Transverse colon (tissue), 4 donors: Measurements from ENCODE around the gene PDE3B. TPM values are rescaled to one million over a fixed set of nuclear protein-coding genes. Genes with fewer than 3 reads are reported as not detected.
A peak's percentile ranks its signal among the peaks of the same experiment; 100 is the strongest.
"Not testable (repeated sequence)": the region's sequence is repeated elsewhere in the genome, so short reads cannot be mapped to it uniquely, and the experiment has no call there.

Experiments used
- DNase-seq: peaks from one replicate; pipeline ENCODE4 v3.0.0-alpha.2; 2019
- H3K27ac ChIP-seq, 4 donors: fragments of 200-600 bp; sonication (generic); 2 replicates each; pipeline ENCODE4 v1.5.1; 2016 to 2018; ENCODE audit warnings: inconsistent platforms in 4 of 4
- H3K27me3 ChIP-seq: fragments of 200-600 bp; sonication (generic); 2 replicates; pipeline ENCODE4 v1.5.1; 2017; ENCODE audit warnings: inconsistent platforms
- H3K36me3 ChIP-seq, 4 donors: fragments of 200-600 bp; sonication (generic); 2 replicates each; pipeline ENCODE4 v1.5.1; 2017 to 2019; ENCODE audit warnings: inconsistent platforms in 4 of 4
- H3K4me1 ChIP-seq, 4 donors: fragments of 200-600 bp; sonication (generic); 2 replicates each; pipeline ENCODE4 v1.5.1; 2017 to 2020; ENCODE audit warnings: inconsistent platforms in 4 of 4
- H3K4me3 ChIP-seq, 4 donors: fragments of 200-600 bp; sonication (generic); 1 replicate in 1 of 4; 2 replicates in 3 of 4; pipeline versions ENCODE4 v1.5.1 to v1.6.1; 2017 to 2019; ENCODE audit warnings: inconsistent platforms in 4 of 4
- H3K9me3 ChIP-seq, 2 donors: fragments of 200-600 bp; sonication (generic); 2 replicates each; pipeline ENCODE4 v1.5.1; 2017 to 2019; ENCODE audit warnings: inconsistent platforms in 2 of 2
- CTCF ChIP-seq, 5 experiments: fragments of 200-600 bp in 3 of 5; fragments of 450-650 bp in 2 of 5; sonication (generic) in 3 of 5; IDR thresholded peaks; 1 replicate in 2 of 5; 2 replicates in 3 of 5; pipeline ENCODE4 v1.5.1; 2016 to 2017; ENCODE audit warnings: antibody characterized with exemption in 5 of 5, inconsistent platforms in 3 of 5, mild to moderate bottlenecking in 2 of 5, moderate library complexity in 1 of 5
- EP300 ChIP-seq: sonication (generic); formaldehyde crosslinking; IDR thresholded peaks from one replicate; pipeline ENCODE4 v1.6.1; 2017; ENCODE audit warnings: antibody characterized with exemption, low read depth
- POLR2A ChIP-seq: fragments of 450-650 bp; IDR thresholded peaks from one replicate; pipeline ENCODE4 v1.6.1; 2016; ENCODE audit warnings: antibody characterized with exemption, mild to moderate bottlenecking, moderate library complexity
- POLR2AphosphoS5 ChIP-seq, 3 donors: sonication (generic); formaldehyde crosslinking; IDR thresholded peaks; one replicate each; pipeline ENCODE4 v1.6.1; 2016; ENCODE audit warnings: antibody characterized with exemption in 3 of 3
- WGBS, 2 donors: methylation state at CpG; one replicate each; pipeline ENCODE4 v1.1.5; 2018; ENCODE audit warnings: low coverage in 1 of 2; 5-methylcytosine and 5-hydroxymethylcytosine counted together
- in situ Hi-C, 4 donors: fragments of 200-750 bp; cut with MboI; loops; one replicate each; pipeline versions ENCODE4 v1.15.0 to v1.15.1; 2017; ENCODE audit warnings: low sequenced_read_pairs in 3 of 4, low pct_ligation_motif_present in 1 of 4, low pct_unique_long_range_greater_than_20kb in 1 of 4
- intact Hi-C: fragments of 100-400 bp; cut with DNase I; formaldehyde crosslinking; loops from one replicate; pipeline ENCODE4 v1.15.1; 2023; ENCODE audit warnings: low total_unique reads
- total RNA-seq, 4 donors: library from RNA; depleted of rRNA; stranded (reverse); fragments of >200 nt; gene quantifications; one replicate each; pipeline ENCODE4 v1.1.0, GENCODE V29; 2016

The PDE3B gene
- total RNA-seq, 4 donors from 2014 or later = 48.1 to 91.1 (median 66.1) TPM

GRCh38 chr11:14677146-14677545 lies 33.5 kb downstream of the PDE3B start:
- H3K4me3 ChIP-seq = no peak overlapping the region
- TF ChIP-seq POLR2A = no peak
- intact Hi-C loops (no loop called here), in situ Hi-C loops (no loop called here)
- 51 to 52% methylated on average over 2 of the region's 2 CpGs for WGBS, 2 donors
- peak overlapping the region in 3 of 4 donors; percentile 17 to 56 (median 41) for H3K27ac ChIP-seq
- peaks cover 0 to 3% of the 10 kb centered on the region in 2 donors for H3K9me3 ChIP-seq
- H3K36me3 ChIP-seq = no peaks in the 10 kb centered on the region
- peaks cover 0 to 11% (median 5%) of the 10 kb centered on the region in 4 donors for H3K4me1 ChIP-seq
- H3K27me3 ChIP-seq = no peaks in the 10 kb centered on the region
- DNase-seq = no peak

DNA sequence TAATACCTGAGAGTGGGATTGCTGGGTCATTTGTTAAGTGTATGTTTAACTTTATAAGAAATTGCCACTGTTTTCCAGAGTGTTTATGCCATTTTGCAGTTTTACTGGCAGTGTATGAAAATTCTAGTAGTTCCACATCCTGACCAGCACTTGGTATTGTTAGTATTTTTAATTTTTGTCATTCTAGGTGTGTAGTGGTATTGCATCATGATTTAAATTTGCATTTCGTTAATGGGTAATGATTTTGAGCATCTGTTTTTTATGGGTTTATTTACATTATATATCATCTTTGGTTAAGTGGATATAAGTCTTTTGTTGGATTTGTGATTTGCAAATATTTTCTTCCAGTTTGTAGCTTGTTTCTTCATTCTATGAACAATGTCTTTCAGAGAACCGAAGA lies 34.7 kb downstream of the PDE3B start:
- H3K27ac ChIP-seq = no peak overlapping the region
- H3K27me3 ChIP-seq = no peaks in the 10 kb centered on the region
- in situ Hi-C loops = no loop called here
- H3K4me1 ChIP-seq = peaks cover 0 to 8% (median 5%) of the 10 kb centered on the region in 4 donors
- 82 to 93% methylated on average over 2 of the region's 2 CpGs for WGBS, 2 donors
- no peak overlapping the region for H3K4me3 ChIP-seq
- intact Hi-C loops = no loop called here
- no peaks in the 10 kb centered on the region for H3K36me3 ChIP-seq
- peaks cover 0 to 3% of the 10 kb centered on the region in 2 donors for H3K9me3 ChIP-seq
- TF ChIP-seq CTCF (IDR thresholded peaks at IDR 0.05) (no peak), POLR2AphosphoS5 (IDR thresholded peaks at IDR 0.05) (no peak), EP300 (no peak), POLR2A (no peak)
- DNase-seq = no peak

DNA sequence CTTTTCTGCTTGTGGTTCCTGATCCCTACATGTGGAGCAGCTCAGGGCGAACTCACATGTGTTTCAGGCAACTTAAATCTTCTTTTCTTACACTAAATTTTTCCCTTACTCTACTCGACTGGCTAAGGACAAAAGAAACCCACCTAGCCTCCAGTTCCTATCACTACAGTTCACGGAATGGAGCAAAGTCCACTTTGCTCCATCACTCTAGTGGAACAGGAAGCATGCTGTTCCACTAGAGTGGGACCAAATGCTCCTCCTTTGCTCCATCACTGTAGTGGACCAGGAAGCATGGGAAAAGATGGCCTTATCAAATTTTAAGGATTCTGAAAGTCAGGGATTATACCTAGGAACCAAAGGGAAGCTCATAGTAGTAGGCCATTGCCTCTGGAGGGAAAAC lies 36.1 kb downstream of the PDE3B start:
- Histone ChIP-seq H3K27me3 (no peaks in the 10 kb centered on the region), H3K4me3 (no peak overlapping the region), H3K27ac (peak overlapping the region in 3 of 4 donors; percentile 35 to 50 (median 37)), H3K9me3 (peaks cover 0 to 3% of the 10 kb centered on the region in 2 donors), H3K4me1 (peaks cover 0 to 8% (median 5%) of the 10 kb centered on the region in 4 donors), H3K36me3 (no peaks in the 10 kb centered on the region)
- intact Hi-C loops (no loop called here), in situ Hi-C loops (no loop called here)
- 89 to 91% methylated on average over 3 of the region's 3 CpGs for WGBS, 2 donors
- TF ChIP-seq POLR2A = no peak
- no peak for TF ChIP-seq EP300
- TF ChIP-seq POLR2AphosphoS5 (IDR thresholded peaks at IDR 0.05) = no peak
- TF ChIP-seq CTCF (IDR thresholded peaks at IDR 0.05) = no peak
- no peak for DNase-seq

GRCh38 chr11:14684234-14684915 lies 40.8 kb downstream of the PDE3B start:
- 92 to 93% methylated on average over 4 to 6 of the region's 6 CpGs for WGBS, 2 donors
- H3K4me1 ChIP-seq, in situ Hi-C loops: not testable (repeated sequence)

DNA sequence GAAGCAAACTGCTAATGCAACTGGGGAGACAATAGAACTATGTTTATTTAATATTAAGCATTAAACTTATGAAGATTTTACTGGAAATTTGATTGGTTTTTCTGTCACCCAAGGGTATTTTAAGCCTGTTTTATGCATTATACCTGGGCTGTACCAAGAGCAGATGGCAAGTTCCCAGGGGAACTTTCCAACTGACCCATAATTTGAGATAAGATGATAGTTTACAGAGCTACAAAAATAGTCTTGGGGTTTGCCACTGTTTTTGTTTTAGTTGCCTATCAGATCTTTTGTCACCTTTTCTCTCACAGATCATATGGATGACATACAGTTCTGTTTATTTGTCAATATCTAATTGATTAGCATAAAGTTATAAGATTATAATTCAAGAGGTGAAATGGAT lies 43.9 kb downstream of the PDE3B start:
- no peak overlapping the region for H3K27ac ChIP-seq
- intact Hi-C loops = no loop called here

More at GRCh38 chr11:14684234-14684915, 40.8 kb downstream of the PDE3B start:
- H3K27ac ChIP-seq, H3K9me3 ChIP-seq, H3K27me3 ChIP-seq, H3K4me3 ChIP-seq, H3K36me3 ChIP-seq, DNase-seq, intact Hi-C loops: not testable (repeated sequence)

More for the DNA sequence above, 43.9 kb downstream of the PDE3B start:
- TF ChIP-seq EP300 (no peak), CTCF (IDR thresholded peaks at IDR 0.05) (no peak), POLR2AphosphoS5 (IDR thresholded peaks at IDR 0.05) (no peak), POLR2A (no peak)
- Histone ChIP-seq H3K9me3 (no peaks in the 10 kb centered on the region), H3K4me3 (no peak overlapping the region), H3K27me3 (no peaks in the 10 kb centered on the region), H3K4me1 (no peaks in the 10 kb centered on the region), H3K36me3 (no peaks in the 10 kb centered on the region)
- in situ Hi-C loops = no loop called here
- no peak for DNase-seq
